Astrocyte of the cerebellum (primary cell): ENCODE measurements around the gene C1orf56.

Experiments used
- DNase-seq: peaks from one replicate; pipeline ENCODE4 v3.0.0-alpha.2; 2011; ENCODE audit warnings: low read depth
- H3K4me3 ChIP-seq: 2 replicates; pipeline ENCODE4 v1.5.1; 2011; ENCODE audit warnings: mild to moderate bottlenecking, low read depth, low read length, moderate library complexity
- in situ Hi-C: cut with HindIII; loops from 2 replicates; pipeline ENCODE4 v1.10.0; 2017; ENCODE audit warnings: low sequenced_read_pairs
- TF ChIP-seq, protein P1 (sequence below): IDR thresholded peaks from 2 replicates; pipeline ENCODE4 v1.5.1; 2012; ENCODE audit warnings: low read length, low read depth, moderate library complexity, mild to moderate bottlenecking; ENCODE audit errors: missing control alignments

Gene C1orf56

DNA sequence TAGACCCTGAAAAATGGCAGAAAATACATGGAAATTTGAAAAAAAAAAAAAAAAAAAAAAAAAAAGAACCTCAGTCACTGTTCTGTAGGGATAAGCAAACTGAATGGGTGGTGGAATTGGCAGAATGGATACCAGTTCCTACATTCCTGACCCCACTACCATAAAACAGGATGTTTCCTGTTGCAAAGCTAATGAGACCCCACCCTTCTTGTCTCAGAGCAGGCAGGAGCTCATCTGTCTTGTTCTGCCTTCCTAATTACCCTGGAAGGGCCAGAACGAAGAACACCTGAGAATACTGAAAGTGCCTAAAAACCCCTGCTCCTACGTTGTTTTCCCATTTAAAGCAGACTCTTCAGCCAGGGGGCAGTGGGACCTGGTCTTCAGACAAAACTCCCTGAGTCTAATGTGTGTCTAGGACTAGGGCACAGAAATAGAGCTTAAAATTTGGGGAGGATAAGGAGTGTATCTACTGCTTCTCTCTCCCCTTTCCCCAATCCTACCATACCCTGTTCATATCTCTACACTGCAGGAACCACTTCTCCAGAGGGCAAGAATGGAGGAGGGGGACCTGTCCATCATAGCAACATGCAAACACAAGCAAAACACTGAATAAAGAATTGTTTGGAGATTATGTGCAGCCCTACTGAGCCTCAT, 3.9 kb downstream of the C1orf56 start:
- TF ChIP-seq, protein P1, sequence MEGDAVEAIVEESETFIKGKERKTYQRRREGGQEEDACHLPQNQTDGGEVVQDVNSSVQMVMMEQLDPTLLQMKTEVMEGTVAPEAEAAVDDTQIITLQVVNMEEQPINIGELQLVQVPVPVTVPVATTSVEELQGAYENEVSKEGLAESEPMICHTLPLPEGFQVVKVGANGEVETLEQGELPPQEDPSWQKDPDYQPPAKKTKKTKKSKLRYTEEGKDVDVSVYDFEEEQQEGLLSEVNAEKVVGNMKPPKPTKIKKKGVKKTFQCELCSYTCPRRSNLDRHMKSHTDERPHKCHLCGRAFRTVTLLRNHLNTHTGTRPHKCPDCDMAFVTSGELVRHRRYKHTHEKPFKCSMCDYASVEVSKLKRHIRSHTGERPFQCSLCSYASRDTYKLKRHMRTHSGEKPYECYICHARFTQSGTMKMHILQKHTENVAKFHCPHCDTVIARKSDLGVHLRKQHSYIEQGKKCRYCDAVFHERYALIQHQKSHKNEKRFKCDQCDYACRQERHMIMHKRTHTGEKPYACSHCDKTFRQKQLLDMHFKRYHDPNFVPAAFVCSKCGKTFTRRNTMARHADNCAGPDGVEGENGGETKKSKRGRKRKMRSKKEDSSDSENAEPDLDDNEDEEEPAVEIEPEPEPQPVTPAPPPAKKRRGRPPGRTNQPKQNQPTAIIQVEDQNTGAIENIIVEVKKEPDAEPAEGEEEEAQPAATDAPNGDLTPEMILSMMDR: no peak
- in situ Hi-C loops: no loop called here
- no peak for DNase-seq
- no peak overlapping the region for H3K4me3 ChIP-seq

DNA sequence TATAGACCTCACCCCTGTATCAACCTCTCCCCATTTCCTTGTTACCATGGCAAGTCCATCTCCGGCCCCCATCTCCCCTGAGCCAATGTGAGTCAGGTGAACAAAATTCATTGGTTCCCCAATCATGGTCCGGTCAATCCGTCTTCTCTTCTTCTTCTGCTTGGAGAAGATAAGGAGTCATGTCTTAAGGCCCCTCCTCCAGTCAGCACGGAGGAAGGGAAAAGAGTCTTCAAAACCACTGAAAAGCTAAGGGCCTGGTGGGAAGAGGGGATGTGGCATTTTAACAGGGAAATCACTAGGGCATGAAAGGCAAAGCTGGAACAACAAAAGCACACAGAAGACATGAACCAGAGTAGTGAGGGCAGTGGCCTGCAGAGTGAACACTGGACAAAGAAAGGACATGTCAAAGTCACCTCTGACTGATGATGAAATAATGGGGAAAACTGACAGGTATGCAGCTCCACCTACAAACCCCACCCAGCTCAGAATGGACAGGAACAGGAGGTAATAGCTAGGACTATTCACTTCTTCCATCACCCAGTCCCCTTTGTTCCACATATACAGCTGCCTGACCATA, 7.5 kb downstream of the C1orf56 start:
- in situ Hi-C loops: no loop called here
- no peak for DNase-seq
- no peak overlapping the region for H3K4me3 ChIP-seq
- TF ChIP-seq, protein P1: no peak

DNA sequence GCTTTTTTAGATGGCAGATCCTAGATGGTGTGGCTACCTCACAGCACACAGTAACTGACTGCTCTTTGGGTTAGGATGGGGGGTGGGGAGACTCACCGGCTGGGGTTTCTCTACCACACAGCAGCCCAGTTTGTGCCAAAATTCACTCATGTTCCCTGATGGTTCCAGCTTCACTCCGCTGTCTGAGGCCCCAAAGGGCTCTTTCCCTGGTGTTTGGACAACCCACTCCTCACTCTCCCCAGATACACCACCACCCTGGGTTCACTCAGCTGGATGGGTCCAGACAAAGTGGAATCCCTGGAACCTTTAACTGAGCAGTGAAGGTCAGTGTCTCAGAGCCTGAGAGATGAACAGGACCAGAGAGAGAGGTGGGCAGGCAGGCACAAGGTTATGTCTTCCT, 8.0 kb downstream of the C1orf56 start:
- no peak for DNase-seq
- TF ChIP-seq, protein P1: no peak
- in situ Hi-C loops: no loop called here
- H3K4me3 ChIP-seq: no peak overlapping the region

DNA sequence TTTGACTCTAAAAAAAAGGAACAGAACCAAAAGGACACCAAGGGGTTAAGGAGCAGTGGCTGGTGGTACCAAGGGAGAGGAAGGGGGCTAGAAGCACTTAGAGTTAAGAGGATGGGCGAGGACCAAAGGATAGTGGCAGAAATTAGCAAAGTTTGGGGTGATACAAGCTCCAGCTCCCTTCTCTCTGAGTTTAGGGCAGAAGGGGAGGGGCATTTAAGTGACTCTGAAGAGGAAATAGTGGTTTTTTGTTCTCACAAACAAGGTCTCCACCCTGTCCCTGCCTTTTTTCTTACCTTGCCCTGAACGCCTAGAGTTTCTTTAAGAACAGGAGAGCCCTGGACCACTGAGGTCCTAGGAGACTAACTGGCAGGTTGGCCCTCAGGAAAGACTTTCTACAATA, 8.6 kb downstream of the C1orf56 start:
- DNase-seq: no peak
- in situ Hi-C loops: no loop called here
- TF ChIP-seq, protein P1: no peak
- no peak overlapping the region for H3K4me3 ChIP-seq

DNA sequence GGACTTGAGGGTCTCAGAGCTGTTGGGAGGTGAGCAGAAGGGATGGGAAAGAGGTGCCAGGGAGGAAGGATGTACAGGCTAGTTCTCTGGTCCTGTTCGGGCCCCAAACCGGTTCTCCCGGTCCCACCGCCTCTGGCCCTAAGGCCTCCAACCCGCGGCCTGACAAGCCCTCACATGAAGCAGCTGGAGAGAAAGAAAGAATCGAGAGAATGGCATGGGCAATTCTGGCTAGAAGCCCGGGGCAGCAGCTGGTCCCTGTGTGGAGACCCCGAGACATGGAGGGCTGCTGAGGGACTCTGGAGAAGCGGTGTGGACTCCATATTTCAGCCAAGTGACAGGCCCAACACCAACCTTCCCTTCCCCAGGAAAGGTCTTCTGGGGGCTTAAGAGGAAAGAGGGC, 11.1 kb downstream of the C1orf56 start:
- TF ChIP-seq, protein P1: no peak
- in situ Hi-C loops: no loop called here
- DNase-seq: no peak

DNA sequence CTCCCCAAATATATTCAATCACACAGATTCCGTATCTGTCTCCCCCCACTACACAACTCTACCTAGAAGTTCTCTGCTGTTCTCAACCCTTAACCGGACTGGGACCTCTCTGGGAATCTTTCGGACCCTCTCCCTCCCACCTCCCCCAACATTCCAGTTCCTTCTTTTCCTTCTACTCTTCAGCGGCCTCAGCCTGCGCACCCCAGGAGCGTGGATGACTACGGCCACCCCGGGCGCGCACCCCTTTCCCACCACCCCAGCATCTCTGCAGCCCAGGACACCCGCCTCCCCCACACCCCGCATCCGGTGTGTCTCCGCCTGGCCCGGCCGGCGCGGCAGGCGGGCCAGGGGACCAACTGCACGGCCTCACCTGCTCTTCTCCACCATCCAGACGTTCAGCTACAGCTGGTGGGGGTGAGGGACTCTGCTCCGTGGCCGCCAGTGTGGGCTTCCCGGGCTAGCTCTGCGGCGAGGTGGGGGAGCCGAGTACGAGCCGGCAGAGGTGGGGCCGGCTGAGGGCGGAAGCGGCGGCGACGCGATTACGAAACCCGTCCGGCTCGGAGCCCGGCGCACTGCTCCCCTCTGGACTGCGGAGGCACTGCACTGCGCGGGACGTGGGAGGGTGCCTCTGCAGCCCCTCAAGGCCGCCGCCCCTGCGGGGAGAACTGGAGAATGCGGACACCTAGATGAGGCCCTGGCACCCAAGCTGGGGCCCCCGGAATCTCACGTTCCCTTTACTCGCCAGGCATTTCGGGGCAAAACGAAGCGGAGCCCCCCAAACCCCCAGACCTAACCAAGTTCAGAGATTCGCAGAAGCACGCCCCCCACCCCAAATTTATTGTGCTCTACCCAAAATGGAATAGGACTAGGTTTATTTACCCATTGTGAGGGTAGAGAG, 11.8 kb downstream of the C1orf56 start, which contains the start of gene CDC42SE1:
Gene CDC42SE1 (minus strand): TSS at position 514 of the 898 bp plus-strand sequence. CDS start 3,892 bp downstream, outside the sequence.
- peak within 1 kb of the TSS; percentile 94 for H3K4me3 ChIP-seq
- DNase-seq: peak; percentile 50
- in situ Hi-C loops: no loop called here
- TF ChIP-seq, protein P1: peak; percentile 79

More for the DNA sequence above, 11.1 kb downstream of the C1orf56 start:
- H3K4me3 ChIP-seq: peak overlapping the region; percentile 94
